ENCODE results near the gene CEP63. TPM values are rescaled to one million over a fixed set of nuclear protein-coding genes. Genes with fewer than 3 reads are reported as not detected.

Gene CEP63
- total RNA-seq (16.3 and 237 TPM in 2 replicates), polyA plus RNA-seq (15.8 and 19.7 TPM in 2 replicates)

DNA sequence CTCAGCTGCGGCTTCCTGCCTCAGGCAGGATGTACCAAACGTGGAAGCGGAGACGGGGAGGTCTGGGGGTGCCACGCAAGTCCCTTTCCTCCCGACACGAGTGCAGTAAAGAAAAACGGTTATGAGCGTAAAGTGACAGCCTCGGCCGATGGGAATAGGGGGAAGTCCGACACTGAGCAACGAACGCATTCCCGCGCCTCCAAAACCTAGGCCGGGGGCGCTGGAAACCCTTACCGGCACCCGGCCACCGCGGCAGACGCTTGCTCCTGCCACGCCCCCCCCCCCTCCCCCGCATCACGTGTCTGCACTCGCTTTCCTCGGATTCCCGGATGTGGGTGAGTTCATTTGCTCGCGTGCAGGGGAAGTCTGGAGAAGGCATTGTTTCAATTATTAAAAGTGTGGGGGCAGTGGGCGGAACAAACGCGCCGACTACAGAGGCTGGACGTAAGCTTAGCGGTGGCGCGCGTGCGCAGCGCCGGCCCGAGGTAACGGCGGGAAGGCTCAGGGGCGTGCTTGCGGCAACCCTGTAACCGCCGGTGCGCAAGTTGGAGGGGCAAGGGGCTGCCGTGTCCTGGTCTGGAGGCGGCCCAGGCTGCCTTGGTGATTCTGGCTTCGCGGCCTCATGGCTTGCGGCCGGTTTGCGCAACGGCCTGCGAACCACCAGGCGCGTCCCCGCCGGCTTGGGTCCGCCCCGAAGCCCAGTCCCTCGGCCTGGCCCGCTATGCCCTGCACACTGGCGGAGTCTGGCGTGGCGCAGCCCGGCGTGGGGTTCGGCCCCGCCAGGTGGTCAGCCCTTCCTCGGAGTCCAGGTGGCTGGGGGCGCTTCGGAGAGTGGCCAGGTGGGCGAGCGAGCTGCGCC is at the start of gene CEP63, which contains the start of gene ANAPC13:
Gene CEP63 (plus strand): TSS at position 340 of the 859 bp plus-strand sequence. CDS start 9,264 bp downstream, outside the sequence.
Gene ANAPC13 (minus strand): TSS at position 268 of the 859 bp plus-strand sequence. CDS start 3,081 bp downstream, outside the sequence.
- peaks cover 20% of the 10 kb centered on the region for H3K4me1 ChIP-seq (ENCODE audit: insufficient read depth)
- 1% methylated on average over 79 of the region's 81 CpGs for WGBS (ENCODE audit: low lambda C conversion rate, missing lambda C conversion rate)
- H3K9me3 ChIP-seq (ENCODE audit: low read depth) = no peaks in the 10 kb centered on the region
- no peaks in the 10 kb centered on the region for H3K27me3 ChIP-seq
- peak within 1 kb of the TSS; percentile 87 for H3K4me2 ChIP-seq
- H2AFZ ChIP-seq = peak within 1 kb of the TSS; percentile 79
- peak within 1 kb of the TSS; percentile 97 for H3K27ac ChIP-seq
- H4K20me1 ChIP-seq (ENCODE audit: insufficient read depth, poor library complexity, severe bottlenecking) = no peaks in the 10 kb centered on the region
- TF ChIP-seq, protein P1, sequence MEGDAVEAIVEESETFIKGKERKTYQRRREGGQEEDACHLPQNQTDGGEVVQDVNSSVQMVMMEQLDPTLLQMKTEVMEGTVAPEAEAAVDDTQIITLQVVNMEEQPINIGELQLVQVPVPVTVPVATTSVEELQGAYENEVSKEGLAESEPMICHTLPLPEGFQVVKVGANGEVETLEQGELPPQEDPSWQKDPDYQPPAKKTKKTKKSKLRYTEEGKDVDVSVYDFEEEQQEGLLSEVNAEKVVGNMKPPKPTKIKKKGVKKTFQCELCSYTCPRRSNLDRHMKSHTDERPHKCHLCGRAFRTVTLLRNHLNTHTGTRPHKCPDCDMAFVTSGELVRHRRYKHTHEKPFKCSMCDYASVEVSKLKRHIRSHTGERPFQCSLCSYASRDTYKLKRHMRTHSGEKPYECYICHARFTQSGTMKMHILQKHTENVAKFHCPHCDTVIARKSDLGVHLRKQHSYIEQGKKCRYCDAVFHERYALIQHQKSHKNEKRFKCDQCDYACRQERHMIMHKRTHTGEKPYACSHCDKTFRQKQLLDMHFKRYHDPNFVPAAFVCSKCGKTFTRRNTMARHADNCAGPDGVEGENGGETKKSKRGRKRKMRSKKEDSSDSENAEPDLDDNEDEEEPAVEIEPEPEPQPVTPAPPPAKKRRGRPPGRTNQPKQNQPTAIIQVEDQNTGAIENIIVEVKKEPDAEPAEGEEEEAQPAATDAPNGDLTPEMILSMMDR (IDR thresholded peaks at IDR 0.05; ENCODE audit: poor library complexity) = no peak
- TF ChIP-seq EZH2phosphoT487 (IDR thresholded peaks at IDR 0.05; ENCODE audit: low read depth, severe bottlenecking, unreplicated experiment) = no peak
- no peak for TF ChIP-seq EZH2 (IDR thresholded peaks at IDR 0.05; ENCODE audit: borderline replicate concordance)
- DNase-seq (ENCODE audit: low spot score) = peak; percentile 96
- no peaks in the 10 kb centered on the region for H3K9me2 ChIP-seq (replicated peaks; ENCODE audit: insufficient read depth)
- no peaks in the 10 kb centered on the region for H3K36me3 ChIP-seq (replicated peaks; ENCODE audit: insufficient read depth, low read depth)
- H3K79me2 ChIP-seq = peaks cover 78% of the 10 kb centered on the region
- H3K4me3 ChIP-seq = peak within 1 kb of the TSS; percentile 68

DNA sequence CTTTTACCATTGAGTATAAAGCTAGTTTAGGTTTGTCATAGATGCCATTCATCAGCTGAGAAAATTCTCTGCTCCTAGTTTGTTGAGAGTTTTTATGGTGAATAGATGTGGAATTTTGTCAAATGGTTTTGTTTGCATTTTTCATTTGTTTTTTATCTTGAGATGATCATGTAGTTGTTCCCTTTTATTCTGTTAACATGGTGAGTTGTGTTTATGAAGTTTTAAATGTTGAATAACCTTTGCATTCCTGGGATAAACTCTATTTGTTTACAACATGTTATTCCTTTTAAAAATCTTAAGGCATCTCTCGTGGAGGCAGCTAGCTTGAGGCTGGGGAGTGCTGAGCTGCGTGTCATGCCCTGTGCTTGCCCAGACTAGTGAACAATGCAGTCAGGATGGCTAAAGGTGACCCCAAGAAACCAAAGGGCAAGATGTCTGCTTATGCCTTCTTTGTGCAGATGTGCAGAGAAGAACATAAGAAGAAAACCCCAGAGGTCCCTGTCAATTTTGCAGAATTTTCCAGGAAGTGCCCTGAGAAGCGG is 48.6 kb upstream of the CEP63 start:
- no peaks in the 10 kb centered on the region for H3K9me3 ChIP-seq (ENCODE audit: low read depth)
- H3K4me3 ChIP-seq = no peak overlapping the region
- no peak for TF ChIP-seq EZH2phosphoT487 (IDR thresholded peaks at IDR 0.05; ENCODE audit: low read depth, severe bottlenecking, unreplicated experiment)
- TF ChIP-seq, protein P1 (IDR thresholded peaks at IDR 0.05; ENCODE audit: poor library complexity) = no peak
- no peak for TF ChIP-seq EZH2 (IDR thresholded peaks at IDR 0.05; ENCODE audit: borderline replicate concordance)
- H3K27me3 ChIP-seq = no peaks in the 10 kb centered on the region
- H3K9me2 ChIP-seq (replicated peaks; ENCODE audit: insufficient read depth) = no peaks in the 10 kb centered on the region
- no peak for DNase-seq (ENCODE audit: low spot score)
- no peaks in the 10 kb centered on the region for H3K79me2 ChIP-seq
- 75% methylated on average over 3 of the region's 3 CpGs for WGBS (ENCODE audit: low lambda C conversion rate, missing lambda C conversion rate)
- H2AFZ ChIP-seq = no peak overlapping the region
- H3K36me3 ChIP-seq (replicated peaks; ENCODE audit: insufficient read depth, low read depth) = no peaks in the 10 kb centered on the region
- no peaks in the 10 kb centered on the region for H3K4me1 ChIP-seq (ENCODE audit: insufficient read depth)
- no peak overlapping the region for H3K27ac ChIP-seq
- no peaks in the 10 kb centered on the region for H4K20me1 ChIP-seq (ENCODE audit: insufficient read depth, poor library complexity, severe bottlenecking)
- no peak overlapping the region for H3K4me2 ChIP-seq

DNA sequence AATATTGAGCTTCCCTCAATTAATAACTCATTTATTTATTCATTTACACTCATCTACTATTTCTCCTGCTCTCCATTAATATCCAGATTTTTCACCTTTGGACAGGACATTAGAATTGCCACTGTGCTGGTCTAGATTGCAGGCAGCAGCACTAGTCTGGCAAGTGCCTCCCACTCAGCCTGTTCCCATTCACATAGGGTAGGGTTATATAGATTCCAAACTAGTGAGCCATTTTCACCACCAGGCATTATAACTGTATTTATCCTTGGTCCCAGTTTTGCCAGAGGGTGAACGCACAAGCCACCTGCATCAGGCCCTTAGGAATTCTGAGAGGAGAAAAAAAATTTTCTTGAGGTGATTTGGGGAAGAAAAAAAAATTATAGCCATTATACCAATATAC is 44.5 kb upstream of the CEP63 start:
- Histone ChIP-seq H3K9me2 (replicated peaks; ENCODE audit: insufficient read depth) (no peaks in the 10 kb centered on the region), H4K20me1 (ENCODE audit: insufficient read depth, poor library complexity, severe bottlenecking) (no peaks in the 10 kb centered on the region), H3K27ac (no peak overlapping the region), H3K79me2 (no peaks in the 10 kb centered on the region), H3K4me2 (no peak overlapping the region), H3K4me3 (no peak overlapping the region), H2AFZ (no peak overlapping the region), H3K4me1 (ENCODE audit: insufficient read depth) (no peaks in the 10 kb centered on the region), H3K9me3 (ENCODE audit: low read depth) (no peaks in the 10 kb centered on the region), H3K36me3 (replicated peaks; ENCODE audit: insufficient read depth, low read depth) (no peaks in the 10 kb centered on the region), H3K27me3 (no peaks in the 10 kb centered on the region)
- WGBS (ENCODE audit: low lambda C conversion rate, missing lambda C conversion rate) = 92% methylated on average over 1 of the region's 1 CpG
- TF ChIP-seq EZH2 (IDR thresholded peaks at IDR 0.05; ENCODE audit: borderline replicate concordance) (no peak), EZH2phosphoT487 (IDR thresholded peaks at IDR 0.05; ENCODE audit: low read depth, severe bottlenecking, unreplicated experiment) (no peak)
- TF ChIP-seq, protein P1 (IDR thresholded peaks at IDR 0.05; ENCODE audit: poor library complexity) = no peak
- no peak for DNase-seq (ENCODE audit: low spot score)

Data from hepatocyte (in vitro differentiated cells).